Right cardiac atrium (tissue), 5 donors: ENCODE data around the gene LHCGR. TPM values are rescaled to one million over a fixed set of nuclear protein-coding genes. Genes with fewer than 3 reads are reported as not detected.
"Not testable (repeated sequence)": the region's sequence is repeated elsewhere in the genome, so short reads cannot be mapped to it uniquely, and the experiment has no call there.

ENCODE experiments used
- ATAC-seq, 2 donors: fragments of 200-7000 bp; cut with Tn5 transposase; one replicate each; pipeline versions ENCODE4 v1.8.0 to v1.9.1; 2020; ENCODE audit warnings: moderate library complexity in 2 of 2, mild to moderate bottlenecking in 1 of 2
- DNase-seq, 3 donors: peaks; one replicate each; pipeline ENCODE4 v3.0.0-alpha.2; 2020
- H3K27ac ChIP-seq: one replicate; pipeline ENCODE4 v1.5.1; 2013; ENCODE audit warnings: mild to moderate bottlenecking, low read length, control low read depth, moderate library complexity
- H3K27me3 ChIP-seq: one replicate; pipeline ENCODE4 v1.6.1; 2013; ENCODE audit not compliant: control insufficient read depth, insufficient read depth
- H3K4me1 ChIP-seq: one replicate; pipeline ENCODE4 v1.6.1; 2013; ENCODE audit warnings: low read length; ENCODE audit not compliant: control insufficient read depth, insufficient read depth
- H3K4me3 ChIP-seq: one replicate; pipeline ENCODE4 v1.5.1; 2013; ENCODE audit warnings: low read length, control low read depth
- H3K9me3 ChIP-seq: one replicate; pipeline ENCODE4 v1.6.1; 2013; ENCODE audit warnings: low read length; ENCODE audit not compliant: control insufficient read depth
- WGBS: extraction: QIAGEN DNeasy Blood & Tissue Kit; methylation state at CpG from one replicate; pipeline ENCODE4 v1.1.7; 2013; 5-methylcytosine and 5-hydroxymethylcytosine counted together
- intact Hi-C, 4 donors: fragments of 100-400 bp; cut with DNase I; formaldehyde crosslinking; loops; one replicate each; pipeline versions ENCODE4 v1.11.0 to v1.14.0; 2022 to 2023
- polyA plus RNA-seq: library from polyadenylated mRNA; stranded (reverse); fragments of 200-250 nt; gene quantifications from one replicate; pipeline ENCODE4 v1.2.3, GENCODE V29; 2013
- total RNA-seq, 4 donors: library from RNA; stranded (reverse); fragmentation: NEBNext Ultra II Directional; extraction: Animal tissue kit (Norgen Biotek cat#: 25700); gene quantifications; one replicate each; pipeline ENCODE4 v1.2.1, GENCODE V29; 2021
- donor health status: healthy with polysubstance abuse.
- donor health status: DM: no; HTN: yes; CAD: no.
- donor health status: DM: no; HTN: no; CAD: no.
- donor health status: DM: no; HTN: yes; CAD: no; lungs with severe emphysema.
- donor health status: DM: yes; HTN: yes; CAD: no.

Gene LHCGR
- total and polyA plus RNA-seq, 5 donors = 0.07 TPM; not detected in 4

DNA sequence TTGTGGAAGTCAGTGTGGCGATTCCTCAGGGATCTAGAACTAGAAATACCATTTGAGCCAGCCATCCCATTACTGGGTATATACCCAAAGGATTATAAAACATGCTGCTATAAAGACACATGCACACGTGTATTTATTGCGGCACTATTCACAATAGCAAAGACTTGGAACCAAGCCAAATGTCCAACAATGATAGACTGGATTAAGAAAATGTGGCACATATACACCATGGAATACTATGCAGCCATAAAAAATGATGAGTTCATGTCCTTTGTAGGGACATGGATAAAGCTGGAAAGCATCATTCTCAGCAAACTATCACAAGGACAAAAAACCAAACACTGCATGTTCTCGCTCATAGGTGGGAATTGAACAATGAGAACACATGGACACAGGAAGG is 16.3 kb downstream of the LHCGR start:
- H3K27ac ChIP-seq, DNase-seq, H3K27me3 ChIP-seq, H3K4me3 ChIP-seq, ATAC-seq, H3K9me3 ChIP-seq, intact Hi-C loops, H3K4me1 ChIP-seq: not testable (repeated sequence)
- WGBS = 97% methylated on average over 4 of the region's 4 CpGs

DNA sequence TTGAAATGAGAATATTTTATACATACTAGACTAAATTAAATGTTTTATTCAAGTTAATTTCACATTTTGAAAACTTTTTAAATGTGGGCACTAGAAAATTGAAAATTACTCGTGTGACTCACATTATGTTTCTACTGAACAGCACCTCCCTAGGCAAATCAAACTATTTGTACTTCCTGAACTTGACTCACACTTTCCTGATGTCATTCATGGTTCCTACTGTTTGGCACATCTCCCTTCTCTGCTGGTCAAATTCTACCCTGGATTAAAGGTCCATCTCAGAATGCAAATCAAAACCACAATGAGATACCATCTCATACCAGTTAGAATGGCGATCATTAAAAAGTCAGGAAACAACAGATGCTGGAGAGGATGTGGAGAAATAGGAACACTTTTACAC is 16.7 kb downstream of the LHCGR start:
- WGBS = 62% methylated on average over 2 of the region's 2 CpGs
- Histone ChIP-seq H3K4me3 (no peak overlapping the region), H3K27me3 (no peaks in the 10 kb centered on the region), H3K27ac (no peak overlapping the region), H3K4me1 (no peaks in the 10 kb centered on the region), H3K9me3 (no peaks in the 10 kb centered on the region)
- intact Hi-C loops = no loop called here
- DNase-seq = no peak
- no peak for ATAC-seq

- no peaks in the 10 kb centered on the region for H3K4me1 ChIP-seq
- no peak overlapping the region for H3K27ac ChIP-seq
- ATAC-seq (no peak), DNase-seq (no peak)
- intact Hi-C loops = no loop called here
- H3K9me3 ChIP-seq = no peaks in the 10 kb centered on the region
- H3K4me3 ChIP-seq = no peak overlapping the region
- 54% methylated on average over 2 of the region's 2 CpGs for WGBS
- H3K27me3 ChIP-seq = no peaks in the 10 kb centered on the region
Observed at GRCh38 chr2:48736251-48736650, 19.3 kb downstream of the LHCGR start.

DNA sequence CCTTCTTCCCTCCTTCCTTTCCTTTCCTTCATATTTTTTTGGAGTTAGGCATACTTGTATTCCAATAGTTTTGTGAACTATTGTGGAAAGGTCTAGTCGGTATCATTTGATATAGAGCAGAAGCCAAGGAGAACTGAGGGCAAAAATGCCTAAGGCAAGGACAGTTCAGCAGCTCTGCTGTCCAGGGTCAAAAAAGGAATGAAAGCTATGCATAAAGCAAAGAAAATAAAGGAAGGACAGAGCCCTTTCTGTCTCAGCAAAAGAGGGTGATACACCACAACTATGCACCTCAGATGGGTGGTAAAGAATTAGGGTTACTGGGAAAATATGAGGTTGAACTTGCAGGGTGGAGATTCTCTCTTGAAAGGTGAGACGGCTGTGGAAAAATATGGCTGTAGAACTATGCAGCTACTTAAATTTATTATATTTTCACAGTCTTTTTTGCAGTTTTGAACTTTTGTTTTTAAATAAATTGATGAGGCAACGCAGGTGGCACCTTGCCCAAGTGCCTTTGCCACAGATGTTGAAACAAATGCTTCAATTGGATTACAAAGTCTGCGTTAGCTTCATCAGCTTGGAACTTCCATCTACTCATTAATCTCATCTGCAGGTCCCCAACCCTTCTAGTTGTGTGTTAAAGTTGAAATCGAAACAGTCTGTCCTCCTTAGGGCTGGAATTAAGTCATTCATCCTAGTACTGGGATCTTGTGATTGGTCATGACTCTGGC is 20.8 kb downstream of the LHCGR start:
- H3K27ac ChIP-seq = no peak overlapping the region
- peak in 1 of 3 donors; percentile 47 for DNase-seq

DNA sequence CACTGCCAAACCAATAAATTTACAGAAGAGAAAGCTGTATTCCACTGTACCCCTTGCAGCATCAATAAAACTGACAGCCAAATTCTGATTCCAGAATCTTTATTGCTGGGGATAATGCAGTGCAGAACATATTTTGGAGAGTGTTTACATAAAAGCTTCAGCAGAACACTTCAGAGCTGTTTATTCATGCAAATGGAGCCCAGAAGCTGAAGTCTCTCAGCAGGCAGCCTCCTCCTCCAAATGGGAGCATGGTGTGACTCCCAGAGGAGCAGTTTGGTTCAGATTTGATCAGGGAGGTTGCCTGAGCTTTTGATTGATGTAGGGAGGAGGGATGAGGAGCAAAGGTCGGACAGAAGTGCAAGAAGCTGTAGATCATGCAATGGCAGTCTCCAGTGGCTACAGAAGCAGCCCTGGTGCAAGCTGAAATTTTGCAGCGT is 22.4 kb downstream of the LHCGR start:
- Histone ChIP-seq H3K4me3 (no peak overlapping the region), H3K27me3 (no peaks in the 10 kb centered on the region), H3K4me1 (no peaks in the 10 kb centered on the region), H3K9me3 (no peaks in the 10 kb centered on the region), H3K27ac (no peak overlapping the region)
- intact Hi-C loops = no loop called here
- DNase-seq = no peak
- WGBS = 25% methylated on average over 2 of the region's 2 CpGs
- no peak for ATAC-seq

More for the DNA sequence above, 20.8 kb downstream of the LHCGR start:
- ATAC-seq = no peak
- intact Hi-C loops = no loop called here
- Histone ChIP-seq H3K9me3 (no peaks in the 10 kb centered on the region), H3K4me3 (no peak overlapping the region), H3K4me1 (no peaks in the 10 kb centered on the region), H3K27me3 (no peaks in the 10 kb centered on the region)
- 73% methylated on average over 5 of the region's 5 CpGs for whole genome bisulfite sequencing

DNA sequence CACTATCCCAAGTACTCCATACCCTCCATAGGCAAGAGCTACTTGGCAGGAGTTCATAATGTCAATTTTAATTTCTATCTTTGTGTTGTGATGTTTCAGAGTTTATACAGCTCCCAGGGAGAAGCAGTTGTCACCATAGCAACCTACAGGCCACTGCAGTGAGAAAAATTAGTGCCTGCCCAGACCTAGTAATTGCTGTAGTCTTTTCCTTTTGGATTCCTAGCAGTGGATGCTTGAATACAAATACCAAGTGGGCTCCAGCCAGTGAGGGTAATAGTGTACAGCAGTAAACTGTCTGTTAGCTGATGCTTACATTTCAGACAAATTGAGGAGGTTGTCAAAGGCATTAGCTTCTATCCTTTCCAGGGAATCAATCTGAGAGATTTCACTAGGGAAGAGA is 26.7 kb downstream of the LHCGR start:
- intact Hi-C loops = no loop called here
- DNase-seq (no peak), ATAC-seq (no peak)
- Histone ChIP-seq H3K4me3 (no peak overlapping the region), H3K27ac (no peak overlapping the region), H3K9me3 (no peaks in the 10 kb centered on the region), H3K27me3 (no peaks in the 10 kb centered on the region), H3K4me1 (no peaks in the 10 kb centered on the region)

DNA sequence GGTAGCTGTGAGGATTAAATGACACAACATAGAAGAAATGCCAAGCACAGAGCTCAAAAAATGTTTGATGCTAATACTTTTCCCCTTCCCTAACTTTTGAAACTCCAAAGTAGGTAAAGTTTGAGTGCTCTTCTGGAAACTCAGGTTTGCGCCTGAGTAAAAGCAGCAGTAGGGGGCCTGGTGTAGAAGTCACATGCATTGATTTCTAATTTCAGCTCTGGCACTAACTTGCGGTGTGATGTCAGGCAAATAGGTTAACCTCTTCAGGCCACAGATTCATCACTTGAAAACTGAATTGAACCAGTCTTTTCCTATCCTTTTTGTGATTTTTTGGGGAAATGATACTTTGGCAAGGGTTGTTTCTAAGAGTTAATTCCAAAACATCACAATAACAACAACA is 27.2 kb downstream of the LHCGR start:
- 59% methylated on average over 2 of the region's 2 CpGs for WGBS
- intact Hi-C loops = no loop called here
- Histone ChIP-seq H3K4me1 (no peaks in the 10 kb centered on the region), H3K27ac (no peak overlapping the region), H3K27me3 (no peaks in the 10 kb centered on the region), H3K4me3 (no peak overlapping the region), H3K9me3 (no peaks in the 10 kb centered on the region)
- DNase-seq = no peak
- no peak for ATAC-seq

DNA sequence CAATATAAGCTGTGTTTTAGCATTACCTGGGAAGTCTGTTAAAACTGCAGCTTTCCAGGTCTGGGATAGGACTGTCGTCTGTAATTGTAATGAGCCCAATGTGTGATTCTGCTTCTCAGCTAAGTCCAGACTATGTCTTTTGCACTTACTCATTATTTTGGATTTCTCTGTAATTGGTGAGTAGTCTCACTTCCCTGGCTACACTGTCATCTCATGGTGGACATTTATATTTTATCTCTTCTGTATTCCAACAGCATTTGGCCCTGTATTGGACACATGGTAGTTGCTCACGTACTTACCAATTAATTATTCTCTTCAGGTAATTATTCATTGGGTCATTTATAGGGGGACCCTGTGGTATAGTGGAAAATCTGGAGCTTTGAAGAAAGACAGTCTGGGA is 28.0 kb downstream of the LHCGR start:
- 85% methylated on average over 2 of the region's 2 CpGs for WGBS
- no peak for DNase-seq
- Histone ChIP-seq H3K27me3 (no peaks in the 10 kb centered on the region), H3K9me3 (no peaks in the 10 kb centered on the region), H3K4me3 (no peak overlapping the region), H3K27ac (no peak overlapping the region), H3K4me1 (no peaks in the 10 kb centered on the region)
- no peak for ATAC-seq
- intact Hi-C loops = no loop called here

DNA sequence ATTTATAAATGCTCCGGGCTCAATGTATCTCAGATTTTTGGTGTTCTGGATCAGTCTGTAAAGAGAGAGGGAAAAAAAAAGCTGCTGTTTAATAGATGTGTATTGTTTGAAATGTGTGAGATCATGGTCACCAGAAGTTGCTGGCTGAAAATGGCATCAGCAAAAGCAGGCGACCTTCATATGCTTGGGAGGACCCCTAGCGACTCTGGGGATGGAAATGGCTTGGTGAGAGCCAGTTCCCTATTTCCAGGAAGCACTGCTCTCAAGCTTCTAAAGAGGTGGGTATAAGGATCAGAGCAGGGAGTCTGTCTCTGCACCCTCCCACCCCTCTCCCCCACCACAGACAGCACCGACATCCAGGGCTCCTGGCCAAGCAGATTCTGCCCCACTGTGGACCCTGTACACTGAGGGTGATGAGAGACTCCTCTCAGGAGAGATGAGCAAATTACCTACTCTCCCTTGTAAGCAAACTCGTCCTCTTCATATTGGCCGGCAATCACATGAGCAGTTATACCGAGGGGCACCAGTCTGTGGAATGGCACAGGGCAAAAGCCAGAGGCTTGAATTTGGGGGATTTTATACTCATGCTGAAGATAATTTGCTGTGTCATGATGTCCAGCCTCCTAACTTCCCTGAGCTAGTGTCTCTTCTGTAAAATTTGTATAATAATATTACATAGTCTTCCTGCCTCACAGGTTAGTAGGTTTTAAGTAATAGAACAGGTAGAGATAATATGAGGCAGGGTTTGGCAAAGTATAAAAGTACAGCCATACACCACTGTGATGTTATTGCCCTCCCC is 29.6 kb downstream of the LHCGR start:
- WGBS = 63% methylated on average over 7 of the region's 7 CpGs
- no peaks in the 10 kb centered on the region for H3K4me1 ChIP-seq
- DNase-seq (no peak), ATAC-seq (no peak)
- H3K4me3 ChIP-seq = no peak overlapping the region
- H3K9me3 ChIP-seq = no peaks in the 10 kb centered on the region
- intact Hi-C loops = no loop called here
- no peaks in the 10 kb centered on the region for H3K27me3 ChIP-seq
- no peak overlapping the region for H3K27ac ChIP-seq

GRCh38 chr2:48724278-48724677 is 31.2 kb downstream of the LHCGR start:
- intact Hi-C loops = no loop called here

GRCh38 chr2:48723129-48723528 is 32.4 kb downstream of the LHCGR start:
- no peaks in the 10 kb centered on the region for H3K4me1 ChIP-seq
- ATAC-seq (no peak), DNase-seq (no peak)
- no peak overlapping the region for H3K4me3 ChIP-seq
- H3K9me3 ChIP-seq = no peaks in the 10 kb centered on the region
- intact Hi-C loops = no loop called here
- no peak overlapping the region for H3K27ac ChIP-seq
- H3K27me3 ChIP-seq = no peaks in the 10 kb centered on the region

More at GRCh38 chr2:48724278-48724677, 31.2 kb downstream of the LHCGR start:
- ATAC-seq = no peak
- Histone ChIP-seq H3K4me3 (no peak overlapping the region), H3K9me3 (no peaks in the 10 kb centered on the region), H3K27me3 (no peaks in the 10 kb centered on the region), H3K4me1 (no peaks in the 10 kb centered on the region), H3K27ac (no peak overlapping the region)
- WGBS = 50% methylated on average over 2 of the region's 2 CpGs
- DNase-seq = no peak
